Activated naive CD4-positive, alpha-beta T cell treated with anti-CD3 and anti-CD28 coated beads, Interleukin-2, amount 50 U/mL, for 24 hours (primary cell): ENCODE data around the gene GIPC2.
"Not testable (repeated sequence)": the region's sequence is repeated elsewhere in the genome, so short reads cannot be mapped to it uniquely, and the experiment has no call there.

Experiments used
- H3K27ac Mint-ChIP-seq: one replicate; pipeline ENCODE4 v1.8.0; 2021; ENCODE audit warnings: mild to moderate bottlenecking, mixed read lengths
- H3K27me3 Mint-ChIP-seq: one replicate; pipeline ENCODE4 v1.8.0; 2021; ENCODE audit warnings: mixed read lengths
- H3K36me3 Mint-ChIP-seq: one replicate; pipeline ENCODE4 v1.8.0; 2021; ENCODE audit warnings: mixed read lengths
- H3K4me1 Mint-ChIP-seq: one replicate; pipeline ENCODE4 v1.8.0; 2021; ENCODE audit warnings: mixed read lengths
- H3K4me3 Mint-ChIP-seq: one replicate; pipeline ENCODE4 v1.8.0; 2021; ENCODE audit warnings: mild to moderate bottlenecking, mixed read lengths
- H3K9me3 Mint-ChIP-seq: one replicate; pipeline ENCODE4 v1.8.0; 2021; ENCODE audit warnings: mixed read lengths

GIPC2 gene

GRCh38 chr1:78071696-78072095, 25.9 kb downstream of the GIPC2 start:
- H3K27me3 Mint-ChIP-seq, result peaks cover 2% of the 10 kb centered on the region
- no peak overlapping the region for H3K4me3 Mint-ChIP-seq
- H3K4me1 Mint-ChIP-seq, result no peaks in the 10 kb centered on the region
- no peaks in the 10 kb centered on the region for H3K9me3 Mint-ChIP-seq
- H3K27ac Mint-ChIP-seq, result no peak overlapping the region
- H3K36me3 Mint-ChIP-seq, result no peaks in the 10 kb centered on the region

DNA sequence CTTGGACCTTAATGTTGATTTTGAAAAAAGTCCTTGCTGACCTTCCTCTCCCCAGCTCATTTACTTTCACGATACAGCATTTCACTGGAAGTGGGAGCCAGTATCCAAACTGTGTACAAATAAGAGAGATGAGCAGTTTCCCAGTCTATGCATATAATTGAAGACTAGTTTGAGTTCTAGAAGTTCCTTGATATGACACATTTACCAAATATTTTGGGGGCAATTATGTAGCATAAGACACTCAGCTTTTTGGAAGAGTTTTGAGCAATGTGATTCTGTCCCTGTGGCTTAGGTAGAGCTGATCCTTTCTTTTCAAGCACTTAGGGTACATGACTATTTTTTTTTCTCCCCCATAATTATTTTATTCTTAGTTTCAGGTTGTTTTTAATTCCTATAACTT, 26.4 kb downstream of the GIPC2 start:
- Mint-ChIP-seq H3K27me3 (peaks cover 2% of the 10 kb centered on the region), H3K4me1 (no peaks in the 10 kb centered on the region), H3K27ac (no peak overlapping the region), H3K4me3 (no peak overlapping the region), H3K36me3 (no peaks in the 10 kb centered on the region), H3K9me3 (no peaks in the 10 kb centered on the region)

GRCh38 chr1:78073441-78073840, 27.7 kb downstream of the GIPC2 start:
- peaks cover 2% of the 10 kb centered on the region for H3K27me3 Mint-ChIP-seq
- H3K4me1 Mint-ChIP-seq, result no peaks in the 10 kb centered on the region
- no peaks in the 10 kb centered on the region for H3K9me3 Mint-ChIP-seq
- no peak overlapping the region for H3K27ac Mint-ChIP-seq
- no peak overlapping the region for H3K4me3 Mint-ChIP-seq
- H3K36me3 Mint-ChIP-seq, result no peaks in the 10 kb centered on the region

DNA sequence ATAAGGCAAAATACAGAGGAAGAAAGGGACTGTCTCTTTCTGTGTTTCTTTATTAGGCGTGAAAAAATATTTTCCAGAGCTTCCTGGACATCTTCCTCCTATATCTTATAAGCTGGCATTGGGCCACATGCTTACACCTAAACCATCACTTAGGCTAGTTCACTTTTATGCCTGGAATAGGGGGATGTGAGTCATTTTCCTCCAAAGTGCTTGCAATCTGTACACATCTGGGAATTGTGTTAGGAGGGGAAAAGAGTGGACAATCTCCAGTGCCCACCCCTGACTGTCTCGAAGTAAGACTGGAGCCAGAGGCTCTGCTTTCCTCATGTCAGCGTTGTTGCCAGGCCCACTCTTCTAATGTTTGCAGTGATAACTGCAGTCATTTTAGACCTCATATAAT, 29.9 kb downstream of the GIPC2 start:
- peaks cover 14% of the 10 kb centered on the region for H3K4me1 Mint-ChIP-seq
- no peak overlapping the region for H3K27ac Mint-ChIP-seq
- H3K9me3 Mint-ChIP-seq, result no peaks in the 10 kb centered on the region
- no peaks in the 10 kb centered on the region for H3K36me3 Mint-ChIP-seq
- peaks cover 2% of the 10 kb centered on the region for H3K27me3 Mint-ChIP-seq
- no peak overlapping the region for H3K4me3 Mint-ChIP-seq

- no peaks in the 10 kb centered on the region for H3K9me3 Mint-ChIP-seq
- H3K27ac Mint-ChIP-seq, result no peak overlapping the region
- no peak overlapping the region for H3K4me3 Mint-ChIP-seq
- peaks cover 22% of the 10 kb centered on the region for H3K4me1 Mint-ChIP-seq
- no peaks in the 10 kb centered on the region for H3K36me3 Mint-ChIP-seq
- no peaks in the 10 kb centered on the region for H3K27me3 Mint-ChIP-seq
Observed at GRCh38 chr1:78078358-78078757, 32.6 kb downstream of the GIPC2 start.

GRCh38 chr1:78079580-78079979, 33.8 kb downstream of the GIPC2 start:
- peaks cover 22% of the 10 kb centered on the region for H3K4me1 Mint-ChIP-seq
- peaks cover 2% of the 10 kb centered on the region for H3K9me3 Mint-ChIP-seq
- H3K27ac Mint-ChIP-seq, result no peak overlapping the region
- no peaks in the 10 kb centered on the region for H3K27me3 Mint-ChIP-seq
- peaks cover 1% of the 10 kb centered on the region for H3K36me3 Mint-ChIP-seq
- H3K4me3 Mint-ChIP-seq, result no peak overlapping the region

DNA sequence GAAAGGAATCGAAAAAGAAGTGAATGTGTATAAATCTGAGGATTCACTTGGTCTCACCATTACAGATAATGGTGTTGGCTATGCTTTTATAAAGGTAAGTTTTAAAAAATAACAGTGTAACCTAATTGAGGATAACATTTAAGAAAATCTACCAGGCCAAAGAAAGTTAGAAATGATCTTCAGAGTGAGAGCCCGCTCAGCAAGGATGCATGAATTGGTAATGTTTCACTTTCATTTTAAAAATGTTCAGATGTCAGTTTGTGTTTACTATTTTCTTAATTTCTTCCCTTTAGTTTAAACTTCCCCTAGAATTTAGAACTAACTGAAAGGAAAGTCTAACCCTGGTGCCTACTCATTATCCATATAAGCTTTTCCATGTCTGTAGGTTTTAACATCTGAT, 35.0 kb downstream of the GIPC2 start:
- Mint-ChIP-seq H3K9me3 (peaks cover 11% of the 10 kb centered on the region), H3K4me1 (peaks cover 22% of the 10 kb centered on the region), H3K36me3 (peaks cover 9% of the 10 kb centered on the region), H3K27ac (peak overlapping the region; percentile 10), H3K4me3 (peak overlapping the region; percentile 40), H3K27me3 (no peaks in the 10 kb centered on the region)

- peaks cover 3% of the 10 kb centered on the region for H3K27me3 Mint-ChIP-seq
- no peak overlapping the region for H3K27ac Mint-ChIP-seq
- H3K9me3 Mint-ChIP-seq, result peaks cover 21% of the 10 kb centered on the region
- H3K4me1 Mint-ChIP-seq, result peaks cover 22% of the 10 kb centered on the region
- peaks cover 13% of the 10 kb centered on the region for H3K36me3 Mint-ChIP-seq
- no peak overlapping the region for H3K4me3 Mint-ChIP-seq
Observed at GRCh38 chr1:78081980-78082860, 36.5 kb downstream of the GIPC2 start.

GRCh38 chr1:78084639-78085038, 38.9 kb downstream of the GIPC2 start:
- peaks cover 18% of the 10 kb centered on the region for H3K4me1 Mint-ChIP-seq
- H3K9me3 Mint-ChIP-seq, result peaks cover 21% of the 10 kb centered on the region
- H3K36me3 Mint-ChIP-seq, result peaks cover 13% of the 10 kb centered on the region
- not testable (repeated sequence) for H3K27me3 Mint-ChIP-seq, H3K27ac Mint-ChIP-seq, H3K4me3 Mint-ChIP-seq

GRCh38 chr1:78086697-78087096, 40.9 kb downstream of the GIPC2 start:
- no peak overlapping the region for H3K4me3 Mint-ChIP-seq
- H3K27ac Mint-ChIP-seq, result no peak overlapping the region

GRCh38 chr1:78088015-78088414, 42.2 kb downstream of the GIPC2 start:
- H3K36me3 Mint-ChIP-seq, result peaks cover 13% of the 10 kb centered on the region
- H3K4me1 Mint-ChIP-seq, result no peaks in the 10 kb centered on the region

More at GRCh38 chr1:78086697-78087096, 40.9 kb downstream of the GIPC2 start:
- Mint-ChIP-seq H3K27me3 (peaks cover 3% of the 10 kb centered on the region), H3K36me3 (peaks cover 13% of the 10 kb centered on the region), H3K9me3 (peaks cover 21% of the 10 kb centered on the region), H3K4me1 (no peaks in the 10 kb centered on the region)

GRCh38 chr1:78088486-78088885, 42.7 kb downstream of the GIPC2 start:
- H3K27me3 Mint-ChIP-seq, result peaks cover 3% of the 10 kb centered on the region
- peaks cover 21% of the 10 kb centered on the region for H3K9me3 Mint-ChIP-seq
- no peaks in the 10 kb centered on the region for H3K4me1 Mint-ChIP-seq
- H3K36me3 Mint-ChIP-seq, result peaks cover 13% of the 10 kb centered on the region
- H3K4me3 Mint-ChIP-seq, result no peak overlapping the region
- H3K27ac Mint-ChIP-seq, result no peak overlapping the region

More at GRCh38 chr1:78088015-78088414, 42.2 kb downstream of the GIPC2 start:
- peaks cover 21% of the 10 kb centered on the region for H3K9me3 Mint-ChIP-seq
- no peak overlapping the region for H3K4me3 Mint-ChIP-seq
- peaks cover 3% of the 10 kb centered on the region for H3K27me3 Mint-ChIP-seq
- no peak overlapping the region for H3K27ac Mint-ChIP-seq

DNA sequence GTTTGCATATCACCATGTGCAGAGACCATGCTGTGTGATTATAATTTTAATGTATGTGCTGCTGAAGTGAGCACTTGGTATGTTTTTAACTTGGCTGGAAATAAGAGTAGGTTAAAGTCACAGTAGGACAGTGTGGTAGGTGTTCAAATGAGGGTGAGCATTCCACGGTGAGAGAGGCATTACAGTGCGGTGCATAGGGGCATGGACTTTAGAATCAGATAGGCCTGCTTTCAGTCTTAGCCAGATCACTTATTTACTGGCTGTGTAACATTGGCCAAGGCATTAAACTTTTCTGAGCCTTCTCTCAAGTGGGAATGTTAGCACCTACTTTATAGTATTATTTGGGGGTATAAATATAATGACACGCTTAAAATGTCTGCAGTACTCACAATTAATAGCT, 43.2 kb downstream of the GIPC2 start:
- Mint-ChIP-seq H3K36me3 (peaks cover 13% of the 10 kb centered on the region), H3K4me3 (no peak overlapping the region), H3K4me1 (no peaks in the 10 kb centered on the region), H3K9me3 (peaks cover 21% of the 10 kb centered on the region), H3K27me3 (peaks cover 3% of the 10 kb centered on the region), H3K27ac (no peak overlapping the region)

DNA sequence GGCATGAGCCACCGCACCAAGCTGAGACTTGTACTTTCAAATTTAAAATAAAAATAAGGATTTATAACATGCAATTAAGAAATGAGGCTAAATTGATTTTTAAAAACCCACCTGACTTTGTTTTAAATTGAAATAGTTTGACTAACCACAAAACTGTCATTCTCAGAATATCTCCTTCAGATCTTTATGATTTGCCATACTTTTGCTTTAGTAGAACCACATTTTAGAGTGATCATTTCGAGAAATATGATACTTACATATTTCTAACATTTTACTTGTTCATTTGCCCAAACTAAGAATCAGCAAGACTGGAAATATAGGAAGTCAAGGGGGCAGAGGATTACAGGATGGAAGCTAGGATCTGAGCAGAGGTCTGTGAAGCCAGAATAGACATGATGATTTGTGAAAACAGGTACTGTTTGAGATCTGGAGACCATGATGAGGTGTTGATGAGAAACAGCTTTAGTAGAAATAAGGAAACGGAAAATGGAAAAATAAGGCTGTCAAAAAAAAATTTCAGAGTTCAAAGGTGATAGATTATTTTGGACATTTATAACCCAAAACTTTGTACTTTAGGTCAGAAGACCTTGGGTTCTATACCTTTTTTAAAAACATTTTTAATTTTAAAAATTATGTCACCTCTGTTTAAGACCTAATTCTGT, 44.8 kb downstream of the GIPC2 start:
- H3K9me3 Mint-ChIP-seq, result peaks cover 11% of the 10 kb centered on the region
- no peak overlapping the region for H3K27ac Mint-ChIP-seq
- H3K4me3 Mint-ChIP-seq, result no peak overlapping the region
- H3K36me3 Mint-ChIP-seq, result peaks cover 6% of the 10 kb centered on the region
- peaks cover 3% of the 10 kb centered on the region for H3K27me3 Mint-ChIP-seq
- no peaks in the 10 kb centered on the region for H3K4me1 Mint-ChIP-seq

- Mint-ChIP-seq H3K36me3 (no peaks in the 10 kb centered on the region), H3K4me3 (no peak overlapping the region), H3K4me1 (no peaks in the 10 kb centered on the region), H3K9me3 (peaks cover 5% of the 10 kb centered on the region), H3K27ac (no peak overlapping the region), H3K27me3 (no peaks in the 10 kb centered on the region)
Observed at GRCh38 chr1:78091215-78091813, 45.5 kb downstream of the GIPC2 start.

DNA sequence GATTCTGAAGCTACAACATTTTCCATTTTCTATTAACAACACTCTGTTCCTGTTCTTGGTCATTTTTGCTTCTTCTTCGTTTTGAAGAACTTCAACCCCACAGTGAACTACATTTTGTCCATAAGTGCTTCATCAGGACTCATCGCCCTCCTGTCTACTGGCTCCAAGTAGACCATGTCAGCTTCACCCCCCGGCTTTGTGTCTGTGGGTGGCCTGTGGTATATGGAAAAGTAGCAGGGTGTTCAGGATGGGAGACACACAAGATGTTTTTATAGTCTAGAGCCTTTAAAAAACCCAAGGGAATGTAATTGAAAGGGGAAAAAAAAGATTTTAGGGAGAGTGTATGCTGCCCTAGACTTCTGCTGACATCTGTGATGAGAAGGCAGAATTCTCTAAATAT, 46.1 kb downstream of the GIPC2 start:
- Mint-ChIP-seq H3K27me3 (no peaks in the 10 kb centered on the region), H3K4me1 (no peaks in the 10 kb centered on the region), H3K27ac (no peak overlapping the region), H3K9me3 (no peaks in the 10 kb centered on the region), H3K36me3 (no peaks in the 10 kb centered on the region), H3K4me3 (no peak overlapping the region)
